Neuronal stem cell (in vitro differentiated cells): ENCODE measurements around the gene KIF26A.
A peak's percentile ranks its signal among the peaks of the same experiment; 100 is the strongest.

Experiments
- DNase-seq: peaks from one replicate; pipeline ENCODE4 v3.0.0-alpha.2; 2013; ENCODE audit warnings: low spot score
- H2AFZ ChIP-seq: one replicate; pipeline ENCODE4 v1.6.1; 2013; ENCODE audit warnings: mild to moderate bottlenecking, low read length, inconsistent platforms
- H2AK5ac ChIP-seq: 2 replicates; pipeline ENCODE4 v1.6.1; 2013; ENCODE audit warnings: low read depth, mild to moderate bottlenecking, inconsistent platforms, low read length, moderate library complexity, mixed read lengths
- H2BK120ac ChIP-seq: 2 replicates; pipeline ENCODE4 v1.6.1; 2013; ENCODE audit warnings: low read depth, mild to moderate bottlenecking, inconsistent platforms, low read length, moderate library complexity, mixed read lengths
- H2BK12ac ChIP-seq: one replicate; pipeline ENCODE4 v1.6.1; 2013; ENCODE audit warnings: low read length, inconsistent platforms
- H2BK15ac ChIP-seq: 2 replicates; pipeline ENCODE4 v1.6.1; 2013; ENCODE audit warnings: mild to moderate bottlenecking, low read length, inconsistent platforms, mixed read lengths
- H2BK5ac ChIP-seq: one replicate; pipeline ENCODE4 v1.6.1; 2013; ENCODE audit warnings: inconsistent platforms, mild to moderate bottlenecking, low read length, moderate library complexity
- H3K14ac ChIP-seq: one replicate; pipeline ENCODE4 v1.6.1; 2013; ENCODE audit warnings: low read length, inconsistent platforms
- H3K18ac ChIP-seq: 2 replicates; pipeline ENCODE4 v1.6.1; 2013; ENCODE audit warnings: low read length, inconsistent platforms
- H3K23ac ChIP-seq: 2 replicates; pipeline ENCODE4 v1.6.1; 2013; ENCODE audit warnings: low read depth, mild to moderate bottlenecking, mixed read lengths, low read length, inconsistent platforms; ENCODE audit not compliant: poor library complexity
- H3K27ac ChIP-seq: replicated peaks from 3 replicates; pipeline ENCODE4 v1.5.1; 2013; ENCODE audit warnings: low read length, inconsistent platforms
- H3K27me3 ChIP-seq, 3 experiments: 2 replicates each; pipeline ENCODE4 v1.6.1; 2013; ENCODE audit warnings: low read length in 3 of 3, mild to moderate bottlenecking in 2 of 3, inconsistent platforms in 1 of 3, low read depth in 1 of 3, mixed read lengths in 1 of 3, moderate library complexity in 1 of 3; ENCODE audit not compliant: control insufficient read depth in 3 of 3, insufficient read depth in 3 of 3
- H3K36me3 ChIP-seq, 2 donors: replicated peaks in 1 of 2; 2 replicates each; pipeline ENCODE4 v1.6.1; 2013; ENCODE audit warnings: low read length in 2 of 2; ENCODE audit not compliant: control insufficient read depth in 2 of 2, insufficient read depth in 2 of 2
- H3K4ac ChIP-seq: 2 replicates; pipeline ENCODE4 v1.6.1; 2013; ENCODE audit warnings: inconsistent platforms, mild to moderate bottlenecking, low read length, moderate library complexity
- H3K4me1 ChIP-seq, 2 donors: 1 replicate in 1 of 2; 2 replicates in 1 of 2; pipeline ENCODE4 v1.6.1; 2013; ENCODE audit warnings: low read length in 2 of 2, low read depth in 1 of 2; ENCODE audit not compliant: control insufficient read depth in 2 of 2, insufficient read depth in 1 of 2
- H3K4me2 ChIP-seq: one replicate; pipeline ENCODE4 v1.6.1; 2013; ENCODE audit warnings: mild to moderate bottlenecking, low read length, inconsistent platforms; ENCODE audit not compliant: insufficient read depth, poor library complexity, severe bottlenecking
- H3K4me3 ChIP-seq, 2 donors: 2 replicates each; pipeline ENCODE4 v1.5.1; 2013; ENCODE audit warnings: low read length in 2 of 2, mild to moderate bottlenecking in 2 of 2, inconsistent platforms in 1 of 2, moderate library complexity in 1 of 2
- H3K79me1 ChIP-seq: one replicate; pipeline ENCODE4 v1.6.1; 2013; ENCODE audit warnings: low read depth, mild to moderate bottlenecking, inconsistent platforms, low read length, moderate library complexity
- H3K9ac ChIP-seq: one replicate; pipeline ENCODE4 v1.6.1; 2013; ENCODE audit warnings: mild to moderate bottlenecking, low read depth, low read length, inconsistent platforms; ENCODE audit not compliant: poor library complexity
- H3K9me3 ChIP-seq, 2 donors: replicated peaks in 1 of 2; 2 replicates each; pipeline versions ENCODE3 to v1.6.1; 2013; ENCODE audit warnings: low read length in 2 of 2, mild to moderate bottlenecking in 2 of 2, inconsistent platforms in 1 of 2, low read depth in 1 of 2, mixed read lengths in 1 of 2, moderate library complexity in 1 of 2; ENCODE audit not compliant: control insufficient read depth in 2 of 2, insufficient read depth in 1 of 2
- H4K8ac ChIP-seq: one replicate; pipeline ENCODE4 v1.6.1; 2013; ENCODE audit warnings: low read depth, mild to moderate bottlenecking, inconsistent platforms, low read length, moderate library complexity
- H4K91ac ChIP-seq: one replicate; pipeline ENCODE4 v1.6.1; 2013; ENCODE audit warnings: low read length, low read depth, mild to moderate bottlenecking, inconsistent platforms; ENCODE audit not compliant: poor library complexity
- WGBS, 2 donors: extraction: QIAGEN DNeasy Blood & Tissue Kit; methylation state at CpG; one replicate each; pipeline ENCODE4 v1.1.7; 2013; ENCODE audit warnings: missing lambda C conversion rate in 2 of 2, mixed read lengths in 1 of 2; ENCODE audit not compliant: insufficient read length in 2 of 2, insufficient replicate concordance in 1 of 2; ENCODE audit errors: extremely low coverage in 2 of 2; 5-methylcytosine and 5-hydroxymethylcytosine counted together

Gene KIF26A

GRCh38 chr14:104171895-104172294 lies 33.5 kb downstream of the KIF26A start:
- Histone ChIP-seq H4K8ac (no peak overlapping the region), H3K9me3 (no peaks in the 10 kb centered on the region), H2BK12ac (no peak overlapping the region), H2BK120ac (no peak overlapping the region), H3K18ac (peak overlapping the region; percentile 48), H4K91ac (no peak overlapping the region), H2AFZ (no peak overlapping the region), H2BK5ac (no peak overlapping the region), H3K14ac (no peak overlapping the region), H2BK15ac (peak overlapping the region; percentile 67), H3K4me3 (no peak overlapping the region), H3K27me3 (no peaks in the 10 kb centered on the region), H3K23ac (peak overlapping the region; percentile 65), H3K36me3 (peaks cover 8 to 21% of the 10 kb centered on the region in 2 donors), H2AK5ac (peak overlapping the region; percentile 90), H3K4me2 (no peak overlapping the region), H3K27ac (no peak overlapping the region), H3K9ac (no peak overlapping the region), H3K4ac (no peak overlapping the region), H3K79me1 (peaks cover 7% of the 10 kb centered on the region), H3K4me1 (peaks cover 19 to 21% of the 10 kb centered on the region in 2 donors)
- no peak for DNase-seq
- WGBS, 2 donors, result no CpG with 5 or more reads among the region's 33 CpGs

GRCh38 chr14:104172349-104172748 lies 34.0 kb downstream of the KIF26A start:
- Histone ChIP-seq H3K9ac (no peak overlapping the region), H2AK5ac (peak overlapping the region; percentile 28), H4K8ac (no peak overlapping the region), H3K4me3 (no peak overlapping the region), H2BK120ac (no peak overlapping the region), H3K4ac (no peak overlapping the region), H3K4me2 (no peak overlapping the region), H4K91ac (no peak overlapping the region), H3K79me1 (peaks cover 7% of the 10 kb centered on the region), H3K27ac (no peak overlapping the region), H3K36me3 (peaks cover 10 to 21% of the 10 kb centered on the region in 2 donors), H3K14ac (no peak overlapping the region), H3K27me3 (no peaks in the 10 kb centered on the region), H2BK5ac (no peak overlapping the region), H2BK12ac (no peak overlapping the region), H3K18ac (peak overlapping the region; percentile 76), H3K9me3 (no peaks in the 10 kb centered on the region), H3K4me1 (peaks cover 19 to 21% of the 10 kb centered on the region in 2 donors), H3K23ac (no peak overlapping the region), H2AFZ (no peak overlapping the region), H2BK15ac (no peak overlapping the region)
- no CpG with 5 or more reads among the region's 13 CpGs for WGBS, 2 donors
- DNase-seq, result no peak

GRCh38 chr14:104172880-104173279 lies 34.5 kb downstream of the KIF26A start:
- Histone ChIP-seq H3K4me3 (no peak overlapping the region), H2BK12ac (no peak overlapping the region), H2BK5ac (no peak overlapping the region), H3K9ac (no peak overlapping the region), H2AK5ac (peak overlapping the region; percentile 28), H3K4ac (no peak overlapping the region), H2BK120ac (no peak overlapping the region), H3K18ac (no peak overlapping the region), H3K9me3 (no peaks in the 10 kb centered on the region), H3K4me1 (peaks cover 19 to 21% of the 10 kb centered on the region in 2 donors), H3K4me2 (no peak overlapping the region), H2BK15ac (no peak overlapping the region), H4K91ac (no peak overlapping the region), H3K79me1 (peaks cover 7% of the 10 kb centered on the region), H3K27ac (no peak overlapping the region), H4K8ac (no peak overlapping the region), H3K14ac (peak overlapping the region; percentile 56), H3K36me3 (peaks cover 9 to 24% of the 10 kb centered on the region in 2 donors), H2AFZ (no peak overlapping the region), H3K27me3 (no peaks in the 10 kb centered on the region), H3K23ac (no peak overlapping the region)
- no peak for DNase-seq
- no CpG with 5 or more reads among the region's 27 CpGs for WGBS, 2 donors

GRCh38 chr14:104174051-104174450 lies 35.7 kb downstream of the KIF26A start:
- H3K23ac ChIP-seq, result no peak overlapping the region
- no CpG with 5 or more reads among the region's 22 CpGs for WGBS, 2 donors
- peak overlapping the region; percentile 38 for H3K14ac ChIP-seq
- no peak overlapping the region for H3K4me3 ChIP-seq
- no peak overlapping the region for H2AK5ac ChIP-seq
- peak overlapping the region; percentile 65 for H4K8ac ChIP-seq
- H2BK120ac ChIP-seq, result no peak overlapping the region
- H2BK12ac ChIP-seq, result no peak overlapping the region
- H3K4ac ChIP-seq, result no peak overlapping the region
- no peak overlapping the region for H2BK5ac ChIP-seq
- no peak overlapping the region for H2AFZ ChIP-seq
- no peak overlapping the region for H4K91ac ChIP-seq
- no peak overlapping the region for H3K27ac ChIP-seq
- H3K9me3 ChIP-seq, result no peaks in the 10 kb centered on the region
- no peak overlapping the region for H2BK15ac ChIP-seq
- H3K4me2 ChIP-seq, result no peak overlapping the region
- H3K79me1 ChIP-seq, result peaks cover 6% of the 10 kb centered on the region
- no peak overlapping the region for H3K9ac ChIP-seq
- no peak for DNase-seq
- H3K18ac ChIP-seq, result peak overlapping the region; percentile 71
- H3K27me3 ChIP-seq, result no peaks in the 10 kb centered on the region
- H3K36me3 ChIP-seq, result peaks cover 9 to 24% of the 10 kb centered on the region in 2 donors
- H3K4me1 ChIP-seq, result peaks cover 17 to 18% of the 10 kb centered on the region in 2 donors
